H1 (cell line): ENCODE results near the gene RAD50. TPM values are rescaled to one million over a fixed set of nuclear protein-coding genes. Genes with fewer than 3 reads are reported as not detected.

Experiments used
- CTCF ChIA-PET: fragments of 300-600 bp; sonication (Branson Sonifier 250); formaldehyde crosslinking; loops from one replicate; lab custom pipeline; 2021; ENCODE audit not compliant: partially characterized antibody; lab: Charles Lee
- POLR2A ChIA-PET: fragments of 300-600 bp; sonication (Branson Sonifier 250); formaldehyde crosslinking; loops from one replicate; lab custom pipeline; 2021; ENCODE audit warnings: inconsistent platforms; ENCODE audit not compliant: partially characterized antibody; lab: Charles Lee
- DNase-seq, 2 experiments: peaks; one replicate each; pipeline versions ENCODE4 v3.0.0 to v3.0.0-alpha.2; 2010 to 2022; ENCODE audit warnings: low spot score in 2 of 2, low read depth in 1 of 2, mixed read lengths in 1 of 2
- FAIRE-seq: peaks from 2 replicates; lab custom pipeline; 2011; peaks lifted over from hg19 to GRCh38; lab: Jason Lieb, UNC
- H2AFZ ChIP-seq: 2 replicates; pipeline ENCODE4 v1.8.1; 2012; ENCODE audit warnings: low read length, inconsistent platforms
- H2AK5ac ChIP-seq: 2 replicates; pipeline ENCODE4 v1.6.1; 2013; ENCODE audit warnings: low read depth, low read length
- H2BK120ac ChIP-seq: replicated peaks from 2 replicates; pipeline ENCODE3; 2013; ENCODE audit warnings: low read depth, low read length, inconsistent platforms
- H2BK12ac ChIP-seq: 2 replicates; pipeline ENCODE4 v1.6.1; 2013; ENCODE audit warnings: low read depth, low read length
- H2BK15ac ChIP-seq: 2 replicates; pipeline ENCODE4 v1.6.1; 2013; ENCODE audit warnings: low read length
- H2BK20ac ChIP-seq: 2 replicates; pipeline ENCODE4 v1.6.1; 2013; ENCODE audit warnings: low read length
- H2BK5ac ChIP-seq: 2 replicates; pipeline ENCODE4 v1.6.1; 2013; ENCODE audit warnings: low read depth, low read length
- H3K14ac ChIP-seq: 2 replicates; pipeline ENCODE4 v1.6.1; 2013; ENCODE audit warnings: inconsistent platforms; ENCODE audit not compliant: insufficient read length
- H3K18ac ChIP-seq: 2 replicates; pipeline ENCODE4 v1.6.1; 2013; ENCODE audit warnings: low read length; ENCODE audit errors: extremely low read depth
- H3K23ac ChIP-seq: 2 replicates; pipeline ENCODE4 v1.6.1; 2013; ENCODE audit warnings: inconsistent platforms; ENCODE audit not compliant: insufficient read length
- H3K23me2 ChIP-seq: 2 replicates; pipeline ENCODE4 v1.6.1; 2013; ENCODE audit warnings: low read depth, low read length
- H3K27ac ChIP-seq: 2 replicates; pipeline ENCODE4 v1.6.1; 2011; ENCODE audit warnings: low read depth, low read length, inconsistent platforms
- H3K27me3 ChIP-seq, 4 experiments: replicated peaks in 1 of 4; 1 replicate in 1 of 4; 2 replicates in 3 of 4; pipeline versions ENCODE4 v1.6.1 to v1.8.1; 2011 to 2013; ENCODE audit warnings: low read length in 3 of 4, mild to moderate bottlenecking in 3 of 4, inconsistent platforms in 2 of 4, mixed read lengths in 2 of 4, moderate library complexity in 1 of 4; ENCODE audit not compliant: control insufficient read depth in 3 of 4, insufficient read depth in 3 of 4; ENCODE audit errors: extremely low read depth in 1 of 4
- H3K36me3 ChIP-seq, 4 experiments: 2 replicates each; pipeline versions ENCODE4 v1.6.1 to v1.8.1; 2011 to 2013; ENCODE audit warnings: mild to moderate bottlenecking in 4 of 4, low read length in 3 of 4, moderate library complexity in 2 of 4, control low read depth in 1 of 4, inconsistent platforms in 1 of 4; ENCODE audit not compliant: insufficient read depth in 4 of 4, control insufficient read depth in 2 of 4
- H3K4ac ChIP-seq: replicated peaks from 2 replicates; pipeline ENCODE3; 2013; ENCODE audit warnings: low read length, low read depth, mixed read lengths, inconsistent platforms; ENCODE audit not compliant: insufficient read length
- H3K4me1 ChIP-seq, 4 experiments: replicated peaks in 1 of 4; 1 replicate in 1 of 4; 2 replicates in 3 of 4; pipeline versions ENCODE4 v1.6.1 to v1.8.1; 2011 to 2013; ENCODE audit warnings: low read length in 3 of 4, inconsistent platforms in 2 of 4, mixed read lengths in 1 of 4; ENCODE audit not compliant: insufficient read depth in 4 of 4, control insufficient read depth in 3 of 4
- H3K4me2 ChIP-seq, 2 experiments: 2 replicates each; pipeline versions ENCODE4 v1.6.1 to v1.8.1; 2011 to 2013; ENCODE audit warnings: low read depth in 2 of 2, low read length in 2 of 2, control low read depth in 1 of 2, inconsistent platforms in 1 of 2, mild to moderate bottlenecking in 1 of 2; ENCODE audit not compliant: insufficient read depth in 1 of 2
- H3K4me3 ChIP-seq, 4 experiments: fragments of 200-600, 300-600 bp in 1 of 4; sonication (generic), shearing (Covaris generic), sonication (Bioruptor Twin) in 1 of 4; 2 replicates each; pipeline versions ENCODE4 v1.5.1 to v1.8.1; 2011 to 2016; ENCODE audit warnings: low read length in 4 of 4, low read depth in 3 of 4, control low read depth in 2 of 4, inconsistent platforms in 2 of 4, mild to moderate bottlenecking in 2 of 4, mixed read lengths in 1 of 4, moderate library complexity in 1 of 4; ENCODE audit not compliant: insufficient read depth in 2 of 4; ENCODE audit errors: extremely low read depth in 1 of 4
- H3K56ac ChIP-seq: replicated peaks from 2 replicates; pipeline ENCODE3; 2013; ENCODE audit warnings: low read depth, mild to moderate bottlenecking, mixed read lengths, low read length, inconsistent platforms; ENCODE audit not compliant: insufficient read length
- H3K79me1 ChIP-seq: 2 replicates; pipeline ENCODE4 v1.6.1; 2013; ENCODE audit warnings: low read depth, low read length, control low read depth
- H3K79me2 ChIP-seq, 2 experiments: 2 replicates each; pipeline versions ENCODE4 v1.6.1 to v1.8.1; 2012 to 2013; ENCODE audit warnings: low read length in 2 of 2, mild to moderate bottlenecking in 2 of 2, inconsistent platforms in 1 of 2; ENCODE audit not compliant: insufficient read depth in 2 of 2, control insufficient read depth in 1 of 2
- H3K9ac ChIP-seq, 4 experiments: replicated peaks in 1 of 4; 1 replicate in 1 of 4; 2 replicates in 3 of 4; pipeline versions ENCODE4 v1.6.1 to v1.8.1; 2011 to 2013; ENCODE audit warnings: low read depth in 3 of 4, low read length in 3 of 4, control low read depth in 2 of 4, mild to moderate bottlenecking in 2 of 4, moderate library complexity in 2 of 4, inconsistent platforms in 1 of 4; ENCODE audit errors: extremely low read depth in 1 of 4
- H3K9me3 ChIP-seq, 2 experiments: 2 replicates each; pipeline versions ENCODE4 v1.6.1 to v1.8.1; 2012 to 2013; ENCODE audit warnings: mild to moderate bottlenecking in 2 of 2, moderate library complexity in 2 of 2, control low read depth in 1 of 2, inconsistent platforms in 1 of 2, low read depth in 1 of 2, low read length in 1 of 2, mixed read lengths in 1 of 2; ENCODE audit not compliant: insufficient read depth in 2 of 2
- H4K20me1 ChIP-seq, 2 experiments: replicated peaks in 1 of 2; 2 replicates each; pipeline versions ENCODE3 to v1.8.1; 2011 to 2013; ENCODE audit warnings: inconsistent platforms in 2 of 2, low read length in 2 of 2, mild to moderate bottlenecking in 1 of 2; ENCODE audit not compliant: insufficient read depth in 2 of 2, control insufficient read depth in 1 of 2
- H4K5ac ChIP-seq: 2 replicates; pipeline ENCODE4 v1.6.1; 2013; ENCODE audit warnings: low read length, low read depth, mixed read lengths, inconsistent platforms; ENCODE audit not compliant: insufficient read length
- H4K8ac ChIP-seq: 2 replicates; pipeline ENCODE4 v1.8.0; 2013; ENCODE audit warnings: mild to moderate bottlenecking, moderate library complexity, low read length, inconsistent platforms; ENCODE audit not compliant: insufficient read depth; ENCODE audit errors: extremely low read depth
- H4K91ac ChIP-seq: replicated peaks from 2 replicates; pipeline ENCODE3; 2013; ENCODE audit warnings: low read length, mixed read lengths, inconsistent platforms; ENCODE audit not compliant: insufficient read length
- CHD2 ChIP-seq: IDR thresholded peaks from 2 replicates; pipeline ENCODE4 v1.6.1; 2012; ENCODE audit warnings: low read length, improper control_type of control experiment
- YY1 ChIP-seq: IDR thresholded peaks from 2 replicates; pipeline ENCODE4 v1.6.1; 2011; ENCODE audit warnings: low read depth, mild to moderate bottlenecking, low read length
- whole genome bisulfite sequencing, 2 experiments: shearing (Covaris generic) in 1 of 2; methylation state at CpG; one replicate each; pipeline versions ENCODE4 v1.1.6 to v1.1.7; 2013 to 2015; ENCODE audit warnings: low lambda C conversion rate in 2 of 2, mixed read lengths in 2 of 2, inconsistent platforms in 1 of 2, low coverage in 1 of 2, missing lambda C conversion rate in 1 of 2; ENCODE audit not compliant: insufficient replicate concordance in 2 of 2, insufficient coverage in 1 of 2, insufficient read length in 1 of 2; ENCODE audit errors: extremely low coverage in 1 of 2, missing lambda C conversion rate in 1 of 2; 5-methylcytosine and 5-hydroxymethylcytosine counted together
- polyA plus RNA-seq, 7 experiments: library from polyadenylated mRNA; depleted of rRNA in 3 of 7; stranded (reverse) in 5 of 7; unstranded in 2 of 7; fragments of >200 nt in 5 of 7; fragments of 200-250 nt in 2 of 7; gene quantifications; 1 replicate in 5 of 7; 2 replicates in 1 of 7; 4 replicates in 1 of 7; pipeline versions ENCODE4 v1.2.1 to v1.2.3, GENCODE V29; 2011 to 2013; ENCODE audit warnings: missing spikeins in 2 of 7, mixed read lengths in 2 of 7
- total RNA-seq: library from RNA; stranded (reverse); fragmentation: NEBNext Ultra II Directional; extraction: Animal tissue kit (Norgen Biotek cat#: 25700); gene quantifications from 2 replicates; pipeline ENCODE4 v1.2.1, GENCODE V29; 2021

The RAD50 gene
- total and polyA plus RNA-seq, 2 of the 8 experiments (the other 6 are each of a cell fraction or from before 2014, with no cell fraction given) = 10.1 to 39.4 TPM

DNA sequence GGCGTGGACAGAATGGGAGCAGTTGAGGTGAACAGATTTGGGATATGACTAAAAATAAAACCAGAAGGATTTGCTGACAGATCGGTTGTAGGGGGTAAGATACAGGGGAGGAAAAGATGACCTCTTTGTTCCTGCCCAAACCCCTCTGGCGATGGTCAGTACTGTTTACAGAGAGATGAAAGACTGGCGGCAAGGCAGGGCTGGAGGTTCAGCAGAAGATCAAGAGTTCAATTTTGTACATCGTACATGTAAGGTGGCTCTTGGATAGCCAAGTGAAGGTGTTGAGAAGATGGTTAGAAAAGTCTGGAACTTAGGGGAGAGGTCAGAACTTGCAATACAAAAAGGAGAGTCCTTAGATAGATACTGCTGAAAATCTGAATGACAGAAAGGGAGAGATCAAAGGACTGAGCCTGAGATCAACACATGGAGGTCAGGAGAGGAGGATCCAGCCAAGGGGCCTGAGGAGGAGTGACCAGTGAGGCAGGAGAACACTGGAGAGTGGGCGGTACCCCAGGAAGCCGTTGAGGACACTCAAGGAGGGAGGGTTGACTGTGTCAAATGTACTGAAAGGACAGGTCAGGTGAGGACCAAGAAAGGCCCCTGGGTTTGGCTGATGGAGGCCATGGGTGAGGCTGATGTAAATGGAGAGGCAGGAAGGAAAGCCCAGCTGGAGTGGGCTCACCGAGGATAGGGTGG lies 124.2 kb downstream of the RAD50 start:
- H2BK120ac ChIP-seq = no peak overlapping the region
- no peak overlapping the region for H2AK5ac ChIP-seq
- H2BK15ac ChIP-seq = no peak overlapping the region
- 90% methylated on average over 8 of the region's 8 CpGs; no CpG with 5 or more reads in 1 of the 2 experiments for WGBS, 2 experiments
- no peak overlapping the region for H3K56ac ChIP-seq
- TF ChIP-seq CHD2 (no peak), YY1 (no peak)
- H3K79me2 ChIP-seq = no peaks in the 10 kb centered on the region
- CTCF ChIA-PET = interaction anchor here (1.6 kb wide), 1 partner anchor 154 kb away, joined by 6 read pairs; no protein-coding TSS in a partner anchor
- H4K20me1 ChIP-seq = no peaks in the 10 kb centered on the region
- no peak overlapping the region for H3K14ac ChIP-seq
- H3K27me3 ChIP-seq = no peaks in the 10 kb centered on the region
- no peak overlapping the region for H3K4ac ChIP-seq
- no peak overlapping the region for H4K8ac ChIP-seq
- H3K23ac ChIP-seq = no peak overlapping the region
- DNase-seq = no peak
- no peaks in the 10 kb centered on the region for H3K79me1 ChIP-seq
- H3K36me3 ChIP-seq = no peaks in the 10 kb centered on the region
- no peak overlapping the region for H4K5ac ChIP-seq
- H2BK20ac ChIP-seq = no peak overlapping the region
- no peak for FAIRE-seq
- no peaks in the 10 kb centered on the region for H3K9me3 ChIP-seq
- no peak overlapping the region for H2BK5ac ChIP-seq
- no peak overlapping the region for H3K18ac ChIP-seq
- H2BK12ac ChIP-seq = no peak overlapping the region
- H3K27ac ChIP-seq = no peak overlapping the region
- H4K91ac ChIP-seq = no peak overlapping the region
- no peak overlapping the region for H3K4me2 ChIP-seq
- no peaks in the 10 kb centered on the region for H3K4me1 ChIP-seq
- no peak overlapping the region for H3K4me3 ChIP-seq
- no peak overlapping the region for H3K9ac ChIP-seq
- H2AFZ ChIP-seq = no peak overlapping the region
- no peaks in the 10 kb centered on the region; the same call in 1 of the 2 replicates for H3K23me2 ChIP-seq
- POLR2A ChIA-PET = no interaction called here
